Measurements from ENCODE around the gene PLXNB1. TPM values are rescaled to one million over a fixed set of nuclear protein-coding genes. Genes with fewer than 3 reads are reported as not detected.

PLXNB1 gene
- total and polyA plus RNA-seq, 2 of the 13 experiments (the other 11 are each of a cell fraction or from before 2014, with no cell fraction given): 86.0 to 143 TPM

- TF ChIP-seq ETV6 (CRISPR knock-in tag; conservative IDR thresholded peaks at IDR 0.05) (no peak), HNF4G (IDR thresholded peaks at IDR 0.05; ENCODE audit: borderline replicate concordance, low read depth, low read length) (peak; percentile 94), HNF4G (CRISPR knock-in tag; IDR thresholded peaks at IDR 0.05; ENCODE audit: borderline replicate concordance, low read depth) (peak; percentile 86), ZNF256 (CRISPR knock-in tag; conservative IDR thresholded peaks at IDR 0.05) (no peak), RARG (CRISPR knock-in tag; IDR thresholded peaks at IDR 0.05; ENCODE audit: low read depth) (no peak), ZNF3 (CRISPR knock-in tag; IDR thresholded peaks at IDR 0.05) (no peak), ZNF589 (CRISPR knock-in tag; conservative IDR thresholded peaks at IDR 0.05) (peak; percentile 96), HOXA9 (CRISPR knock-in tag; IDR thresholded peaks at IDR 0.05; ENCODE audit: borderline replicate concordance) (peak; percentile 45; the same call in 1 of the 2 replicates), PCBP2 (optimal IDR thresholded peaks at IDR 0.05; ENCODE audit: low read depth, low read length, poor library complexity, severe bottlenecking) (no peak), SYNCRIP (IDR thresholded peaks at IDR 0.05; ENCODE audit: insufficient read depth, low read depth, low read length) (no peak), SRSF9 (IDR thresholded peaks at IDR 0.05; ENCODE audit: borderline replicate concordance, insufficient read depth, low read depth, low read length, poor library complexity, severe bottlenecking) (no peak), MIXL1 (CRISPR knock-in tag; IDR thresholded peaks at IDR 0.05) (peak; percentile 80; the same call in 1 of the 2 replicates), ZNF10 (CRISPR knock-in tag; IDR thresholded peaks at IDR 0.05; ENCODE audit: borderline replicate concordance, low read depth) (no peak), ZNF598 (CRISPR knock-in tag; IDR thresholded peaks at IDR 0.05; ENCODE audit: borderline replicate concordance) (peak; percentile 88), CERS6 (CRISPR knock-in tag; IDR thresholded peaks at IDR 0.05) (no peak), ZNF768 (CRISPR knock-in tag; IDR thresholded peaks at IDR 0.05) (no peak), TOPORS (CRISPR knock-in tag; IDR thresholded peaks at IDR 0.05) (peak; percentile 66; the same call in 1 of the 2 replicates), ARID2 (CRISPR knock-in tag; IDR thresholded peaks at IDR 0.05; ENCODE audit: borderline replicate concordance) (no peak), TARDBP (CRISPR knock-in tag; IDR thresholded peaks at IDR 0.05) (peak; percentile 99), NCOR1 (IDR thresholded peaks at IDR 0.05; ENCODE audit: borderline replicate concordance, low read length) (peak; percentile 93), ZNF615 (CRISPR knock-in tag; IDR thresholded peaks at IDR 0.05; ENCODE audit: borderline replicate concordance) (no peak), WIZ (CRISPR knock-in tag; IDR thresholded peaks at IDR 0.05) (no peak), ZFP36 (IDR thresholded peaks at IDR 0.05; ENCODE audit: borderline replicate concordance, low read depth, low read length, partially characterized antibody) (no peak), ZFP1 (CRISPR knock-in tag; IDR thresholded peaks at IDR 0.05) (peak; percentile 59; the same call in 1 of the 2 replicates), MEIS1 (CRISPR knock-in tag; IDR thresholded peaks at IDR 0.05; ENCODE audit: borderline replicate concordance) (peak; percentile 83), ZNF331 (CRISPR knock-in tag; IDR thresholded peaks at IDR 0.05) (peak; percentile 81), AHR (CRISPR knock-in tag; IDR thresholded peaks at IDR 0.05) (no peak)
- TF ChIP-seq, protein P1, sequence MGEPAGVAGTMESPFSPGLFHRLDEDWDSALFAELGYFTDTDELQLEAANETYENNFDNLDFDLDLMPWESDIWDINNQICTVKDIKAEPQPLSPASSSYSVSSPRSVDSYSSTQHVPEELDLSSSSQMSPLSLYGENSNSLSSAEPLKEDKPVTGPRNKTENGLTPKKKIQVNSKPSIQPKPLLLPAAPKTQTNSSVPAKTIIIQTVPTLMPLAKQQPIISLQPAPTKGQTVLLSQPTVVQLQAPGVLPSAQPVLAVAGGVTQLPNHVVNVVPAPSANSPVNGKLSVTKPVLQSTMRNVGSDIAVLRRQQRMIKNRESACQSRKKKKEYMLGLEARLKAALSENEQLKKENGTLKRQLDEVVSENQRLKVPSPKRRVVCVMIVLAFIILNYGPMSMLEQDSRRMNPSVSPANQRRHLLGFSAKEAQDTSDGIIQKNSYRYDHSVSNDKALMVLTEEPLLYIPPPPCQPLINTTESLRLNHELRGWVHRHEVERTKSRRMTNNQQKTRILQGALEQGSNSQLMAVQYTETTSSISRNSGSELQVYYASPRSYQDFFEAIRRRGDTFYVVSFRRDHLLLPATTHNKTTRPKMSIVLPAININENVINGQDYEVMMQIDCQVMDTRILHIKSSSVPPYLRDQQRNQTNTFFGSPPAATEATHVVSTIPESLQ (CRISPR knock-in tag; conservative IDR thresholded peaks at IDR 0.05): no peak
Measured at GRCh38 chr3:48429960-48430707, at the start of gene PLXNB1 (continued).

All from HepG2 (cell line).